Ishikawa (cell line): ENCODE data around the gene FGD2.

Experiments used
- CEBPB ChIP-seq: IDR thresholded peaks from 2 replicates; pipeline ENCODE4 v1.6.1; 2012
- CREB1 ChIP-seq: IDR thresholded peaks from 2 replicates; pipeline ENCODE4 v1.6.1; 2012; ENCODE audit warnings: low read depth
- EGR1 ChIP-seq: IDR thresholded peaks from 2 replicates; pipeline ENCODE4 v1.6.1; 2012
- EP300 ChIP-seq: IDR thresholded peaks from 2 replicates; pipeline ENCODE4 v1.6.1; 2012; ENCODE audit warnings: borderline replicate concordance
- FOXM1 ChIP-seq: IDR thresholded peaks from 2 replicates; pipeline ENCODE4 v1.6.1; 2012; ENCODE audit warnings: low read depth, borderline replicate concordance
- NFIC ChIP-seq: IDR thresholded peaks from 2 replicates; pipeline ENCODE4 v1.6.1; 2012
- RAD21 ChIP-seq: IDR thresholded peaks from 2 replicates; pipeline ENCODE4 v1.6.1; 2012; ENCODE audit warnings: low read depth
- TAF1 ChIP-seq: IDR thresholded peaks from 2 replicates; pipeline ENCODE4 v1.6.1; 2012; ENCODE audit warnings: low read depth, mild to moderate bottlenecking
- TCF12 ChIP-seq: IDR thresholded peaks from 2 replicates; pipeline ENCODE4 v1.6.1; 2012; ENCODE audit warnings: low read depth
- TEAD4 ChIP-seq: IDR thresholded peaks from 2 replicates; pipeline ENCODE4 v1.6.1; 2012
- YY1 ChIP-seq: IDR thresholded peaks from 2 replicates; pipeline ENCODE4 v1.6.1; 2012; ENCODE audit warnings: low read depth
- ZBTB7A ChIP-seq: IDR thresholded peaks from 2 replicates; pipeline ENCODE4 v1.6.1; 2012; ENCODE audit warnings: low read depth
- TF ChIP-seq, protein P1 (sequence below): IDR thresholded peaks from 2 replicates; pipeline ENCODE4 v1.6.1; 2012
- TF ChIP-seq, protein P2 (sequence below): IDR thresholded peaks from 2 replicates; pipeline ENCODE4 v1.6.1; 2012; ENCODE audit warnings: low read depth, mild to moderate bottlenecking
- TF ChIP-seq, protein P3 (sequence below): IDR thresholded peaks from 2 replicates; pipeline ENCODE4 v1.6.1; 2012

Gene FGD2

DNA sequence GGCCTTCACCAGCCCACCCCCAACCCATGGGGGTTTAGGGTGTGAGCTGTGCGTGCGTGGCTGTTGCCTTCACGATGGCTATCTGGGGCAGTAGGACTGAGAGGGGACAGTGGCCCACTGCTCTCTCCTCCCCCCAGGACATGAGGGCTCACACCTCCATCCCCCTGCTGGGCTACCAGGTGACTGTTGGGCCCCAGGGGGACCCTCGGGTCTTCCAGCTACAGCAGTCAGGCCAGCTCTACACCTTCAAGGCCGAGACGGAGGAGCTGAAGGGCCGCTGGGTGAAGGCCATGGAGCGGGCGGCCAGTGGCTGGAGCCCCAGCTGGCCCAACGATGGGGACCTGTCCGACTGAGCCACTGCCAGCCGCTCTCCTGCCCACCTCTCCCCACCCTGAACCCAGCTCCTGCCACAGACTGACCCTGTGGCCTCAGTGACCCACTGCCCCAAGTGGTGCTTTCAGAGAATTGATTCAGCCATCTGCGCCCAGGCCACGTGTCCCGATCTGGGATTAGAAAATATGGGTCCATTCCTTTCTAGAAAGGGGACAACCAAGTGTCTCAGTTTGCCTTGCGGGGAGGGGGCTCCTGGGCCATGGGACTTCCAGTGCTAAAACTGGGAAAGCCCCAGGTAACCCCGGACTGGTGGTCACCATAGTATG lies 22.5 kb downstream of the FGD2 start:
- no peak for TF ChIP-seq EGR1
- TF ChIP-seq, protein P1, sequence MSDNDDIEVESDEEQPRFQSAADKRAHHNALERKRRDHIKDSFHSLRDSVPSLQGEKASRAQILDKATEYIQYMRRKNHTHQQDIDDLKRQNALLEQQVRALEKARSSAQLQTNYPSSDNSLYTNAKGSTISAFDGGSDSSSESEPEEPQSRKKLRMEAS, result no peak
- TF ChIP-seq TCF12, result no peak
- TF ChIP-seq ZBTB7A, result no peak
- TF ChIP-seq NFIC, result no peak
- TF ChIP-seq, protein P2, sequence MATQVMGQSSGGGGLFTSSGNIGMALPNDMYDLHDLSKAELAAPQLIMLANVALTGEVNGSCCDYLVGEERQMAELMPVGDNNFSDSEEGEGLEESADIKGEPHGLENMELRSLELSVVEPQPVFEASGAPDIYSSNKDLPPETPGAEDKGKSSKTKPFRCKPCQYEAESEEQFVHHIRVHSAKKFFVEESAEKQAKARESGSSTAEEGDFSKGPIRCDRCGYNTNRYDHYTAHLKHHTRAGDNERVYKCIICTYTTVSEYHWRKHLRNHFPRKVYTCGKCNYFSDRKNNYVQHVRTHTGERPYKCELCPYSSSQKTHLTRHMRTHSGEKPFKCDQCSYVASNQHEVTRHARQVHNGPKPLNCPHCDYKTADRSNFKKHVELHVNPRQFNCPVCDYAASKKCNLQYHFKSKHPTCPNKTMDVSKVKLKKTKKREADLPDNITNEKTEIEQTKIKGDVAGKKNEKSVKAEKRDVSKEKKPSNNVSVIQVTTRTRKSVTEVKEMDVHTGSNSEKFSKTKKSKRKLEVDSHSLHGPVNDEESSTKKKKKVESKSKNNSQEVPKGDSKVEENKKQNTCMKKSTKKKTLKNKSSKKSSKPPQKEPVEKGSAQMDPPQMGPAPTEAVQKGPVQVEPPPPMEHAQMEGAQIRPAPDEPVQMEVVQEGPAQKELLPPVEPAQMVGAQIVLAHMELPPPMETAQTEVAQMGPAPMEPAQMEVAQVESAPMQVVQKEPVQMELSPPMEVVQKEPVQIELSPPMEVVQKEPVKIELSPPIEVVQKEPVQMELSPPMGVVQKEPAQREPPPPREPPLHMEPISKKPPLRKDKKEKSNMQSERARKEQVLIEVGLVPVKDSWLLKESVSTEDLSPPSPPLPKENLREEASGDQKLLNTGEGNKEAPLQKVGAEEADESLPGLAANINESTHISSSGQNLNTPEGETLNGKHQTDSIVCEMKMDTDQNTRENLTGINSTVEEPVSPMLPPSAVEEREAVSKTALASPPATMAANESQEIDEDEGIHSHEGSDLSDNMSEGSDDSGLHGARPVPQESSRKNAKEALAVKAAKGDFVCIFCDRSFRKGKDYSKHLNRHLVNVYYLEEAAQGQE, result no peak
- no peak for TF ChIP-seq TEAD4

DNA sequence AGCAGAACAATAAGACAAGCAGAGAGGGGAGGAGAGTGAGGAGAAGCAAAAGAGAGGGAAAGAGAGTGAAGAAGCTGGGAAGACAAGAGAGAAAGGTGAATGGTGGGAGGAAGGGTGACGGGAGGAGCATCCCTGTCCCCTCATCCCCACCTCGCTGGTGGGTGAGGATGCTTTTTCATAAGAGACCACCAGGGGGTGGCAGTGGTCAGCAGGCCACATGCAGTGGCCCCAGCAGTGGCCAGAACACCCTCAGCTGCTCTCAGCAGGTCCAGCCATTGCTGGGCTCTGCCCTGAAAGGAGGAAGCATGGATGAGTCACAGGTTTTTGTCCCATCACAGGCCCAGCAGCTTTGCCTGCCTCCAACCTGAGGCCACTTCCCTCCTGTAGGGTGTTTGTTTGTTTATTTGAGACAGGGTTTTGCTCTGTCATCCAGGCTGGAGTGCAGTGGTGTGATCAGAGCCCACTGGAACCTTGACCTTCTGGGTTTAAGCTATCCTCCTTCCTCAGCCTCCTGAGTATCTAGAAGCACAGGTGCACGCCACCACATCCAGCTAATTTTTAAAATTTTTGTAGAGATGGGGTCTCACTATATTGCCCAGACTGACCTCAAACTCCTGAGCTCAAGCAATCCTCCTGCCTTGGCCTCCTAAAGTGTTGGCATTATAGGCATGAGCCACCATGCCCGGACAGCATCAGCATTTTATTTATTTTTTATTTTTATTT lies 24.0 kb downstream of the FGD2 start:
- no peak for TF ChIP-seq TEAD4
- peak; percentile 84 for TF ChIP-seq RAD21
- no peak for TF ChIP-seq TAF1
- no peak for TF ChIP-seq NFIC

DNA sequence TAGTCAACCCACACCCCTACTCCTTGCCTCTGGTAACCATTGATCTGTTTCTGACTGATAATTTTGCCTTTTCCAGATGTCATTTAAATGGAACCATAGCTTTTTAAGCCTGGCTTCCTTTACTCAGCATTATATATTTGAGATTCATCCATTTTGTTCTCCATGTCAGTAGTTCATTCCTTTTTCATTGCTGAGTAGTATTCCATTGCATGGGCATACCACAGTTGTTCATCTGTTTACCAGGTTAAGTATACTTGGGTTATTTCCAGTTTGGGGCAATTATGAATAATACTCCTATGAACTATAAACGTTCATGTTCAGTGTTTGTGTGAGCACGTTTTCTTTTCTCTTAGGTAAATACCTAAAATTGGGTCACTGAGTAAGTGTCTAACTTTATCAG lies 25.1 kb downstream of the FGD2 start:
- TF ChIP-seq, protein P2, result no peak
- TF ChIP-seq EP300, result no peak
- no peak for TF ChIP-seq TAF1
- TF ChIP-seq FOXM1, result no peak
- TF ChIP-seq, protein P1, result no peak

DNA sequence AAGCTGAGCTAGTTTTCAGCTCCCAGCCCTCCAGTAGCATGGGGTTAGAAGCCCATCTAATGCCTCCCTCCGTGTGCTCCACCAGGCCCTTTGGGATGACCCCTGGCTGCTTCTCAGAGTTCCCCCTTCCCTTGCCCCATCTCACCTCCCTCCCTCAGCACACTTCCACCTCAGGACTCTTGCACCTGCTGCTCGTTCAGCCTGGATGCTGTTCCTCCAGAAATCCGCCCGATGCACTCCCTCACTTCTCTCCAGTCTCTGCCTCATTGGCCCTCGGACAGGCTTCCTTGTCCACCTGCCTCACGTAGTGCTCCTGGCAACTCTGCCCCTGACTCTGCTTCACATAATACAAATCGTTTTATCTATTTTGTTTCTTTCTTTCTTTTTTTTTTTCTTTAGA lies 26.8 kb downstream of the FGD2 start:
- TF ChIP-seq CREB1 (no peak), TCF12 (no peak), ZBTB7A (no peak), EP300 (no peak), EGR1 (no peak), NFIC (no peak), RAD21 (no peak), YY1 (no peak), FOXM1 (no peak), CEBPB (no peak), TAF1 (no peak), TEAD4 (no peak)
- TF ChIP-seq, protein P2, result no peak
- TF ChIP-seq, protein P3, sequence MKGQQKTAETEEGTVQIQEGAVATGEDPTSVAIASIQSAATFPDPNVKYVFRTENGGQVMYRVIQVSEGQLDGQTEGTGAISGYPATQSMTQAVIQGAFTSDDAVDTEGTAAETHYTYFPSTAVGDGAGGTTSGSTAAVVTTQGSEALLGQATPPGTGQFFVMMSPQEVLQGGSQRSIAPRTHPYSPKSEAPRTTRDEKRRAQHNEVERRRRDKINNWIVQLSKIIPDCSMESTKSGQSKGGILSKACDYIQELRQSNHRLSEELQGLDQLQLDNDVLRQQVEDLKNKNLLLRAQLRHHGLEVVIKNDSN, result no peak
- TF ChIP-seq, protein P1, result no peak

DNA sequence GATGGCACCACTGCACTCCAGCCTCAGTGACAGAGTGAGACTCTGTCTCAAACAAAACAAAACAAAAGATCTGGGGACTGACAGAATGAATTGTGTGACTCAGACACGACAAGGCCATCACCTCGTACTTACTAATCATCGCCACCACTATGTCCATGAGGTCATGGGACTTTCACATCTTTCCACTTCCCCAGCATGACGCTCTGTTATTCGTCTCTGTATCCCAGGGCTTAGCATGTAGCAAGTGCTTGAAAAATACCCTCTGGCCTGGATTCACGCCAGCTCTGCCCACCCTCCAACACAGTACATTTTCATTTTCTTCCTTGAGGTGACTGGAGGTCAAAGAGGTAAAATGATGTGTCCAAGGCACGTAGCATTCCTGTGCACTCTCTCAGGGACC lies 27.8 kb downstream of the FGD2 start:
- no peak for TF ChIP-seq CREB1
- no peak for TF ChIP-seq TCF12
- TF ChIP-seq YY1, result no peak
